T-helper 1 cell treated with Interleukin-12 subunit alpha and Interleukin-12 subunit beta and Interleukin-4 antibody, amounts not matched to agents 30 ng/mL and 1 ng/mL, for 36 hours (primary cell): Measurements from ENCODE around the gene SLC22A23. TPM values are rescaled to one million over a fixed set of nuclear protein-coding genes. Genes with fewer than 3 reads are reported as not detected.

Source experiments
- intact Hi-C: fragments of 100-400 bp; cut with micrococcal nuclease; formaldehyde crosslinking; loops from one replicate; pipeline ENCODE4 v1.15.1; 2024
- total RNA-seq: library from RNA; stranded (reverse); gene quantifications from 2 replicates; pipeline ENCODE4 v1.2.3, GENCODE V29; 2022

The SLC22A23 gene
- total RNA-seq, 1 donor from 2014 or later, result 0.42 TPM

- intact Hi-C loops, result no loop called here
These were observed 9.8 kb downstream of the SLC22A23 start for GRCh38 chr6:3447005-3447404.

GRCh38 chr6:3446184-3446583 lies 10.7 kb downstream of the SLC22A23 start:
- intact Hi-C loops, result no loop called here

- intact Hi-C loops, result no loop called here
These were observed 12.4 kb downstream of the SLC22A23 start for GRCh38 chr6:3444276-3445088.

GRCh38 chr6:3443221-3443515 lies 13.7 kb downstream of the SLC22A23 start:
- intact Hi-C loops, result no loop called here

DNA sequence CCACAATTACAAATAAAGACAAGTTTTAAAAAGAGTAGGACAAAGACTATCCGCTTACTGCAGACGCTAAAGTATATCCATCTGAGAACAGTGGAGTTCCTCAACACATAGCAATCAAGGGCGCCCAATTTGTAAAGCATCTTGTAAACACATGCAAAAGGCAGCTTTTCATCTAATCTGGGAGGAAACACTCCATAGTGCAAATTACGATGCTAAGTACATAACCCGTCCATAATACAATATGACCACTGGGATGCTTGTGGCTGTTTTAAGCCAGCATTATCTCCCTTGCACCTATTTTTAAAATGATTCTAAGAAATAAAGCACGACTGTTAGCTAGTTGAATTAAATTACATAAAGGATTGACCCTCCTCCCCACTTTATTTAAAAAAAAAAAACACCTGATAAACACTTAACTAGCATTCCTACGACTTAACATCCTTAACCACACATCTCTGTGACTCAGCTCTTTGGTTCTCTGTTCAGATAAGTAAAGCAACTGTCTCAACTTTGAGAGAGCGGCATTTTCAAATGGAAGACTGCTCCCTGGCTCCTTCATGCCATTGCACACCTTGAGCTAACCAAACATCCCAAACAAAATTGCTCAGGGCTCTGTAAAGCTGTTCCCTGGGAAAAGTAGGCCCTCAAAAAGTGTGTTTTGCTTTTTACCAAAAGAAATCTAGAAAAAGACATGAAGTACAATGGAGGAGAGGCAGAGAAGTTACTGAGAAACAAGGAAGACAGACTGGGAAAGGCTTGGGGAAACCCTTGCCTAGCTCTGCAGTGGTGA lies 14.2 kb downstream of the SLC22A23 start:
- intact Hi-C loops, result no loop called here

GRCh38 chr6:3440911-3441310 lies 15.9 kb downstream of the SLC22A23 start:
- intact Hi-C loops, result no loop called here

DNA sequence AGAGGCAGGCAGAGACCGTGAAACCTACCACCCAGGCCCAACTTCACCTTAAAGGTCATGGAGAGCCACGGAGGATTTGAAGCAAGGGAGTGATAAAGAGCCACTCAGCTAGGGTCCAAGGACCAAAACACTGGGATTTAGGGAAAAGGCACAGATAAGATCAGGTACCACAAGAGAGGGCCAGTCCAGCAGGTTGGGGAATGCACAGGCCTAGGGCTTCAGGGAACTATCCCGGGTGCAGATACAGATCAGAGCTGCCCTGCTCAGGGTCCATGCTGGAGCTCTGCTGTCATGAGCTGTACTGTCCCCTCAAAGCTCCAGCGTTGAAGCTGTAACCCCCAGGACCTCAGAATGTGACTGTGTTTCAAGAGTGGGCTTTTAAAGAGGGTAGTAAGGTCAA lies 16.9 kb downstream of the SLC22A23 start:
- intact Hi-C loops, result no loop called here

DNA sequence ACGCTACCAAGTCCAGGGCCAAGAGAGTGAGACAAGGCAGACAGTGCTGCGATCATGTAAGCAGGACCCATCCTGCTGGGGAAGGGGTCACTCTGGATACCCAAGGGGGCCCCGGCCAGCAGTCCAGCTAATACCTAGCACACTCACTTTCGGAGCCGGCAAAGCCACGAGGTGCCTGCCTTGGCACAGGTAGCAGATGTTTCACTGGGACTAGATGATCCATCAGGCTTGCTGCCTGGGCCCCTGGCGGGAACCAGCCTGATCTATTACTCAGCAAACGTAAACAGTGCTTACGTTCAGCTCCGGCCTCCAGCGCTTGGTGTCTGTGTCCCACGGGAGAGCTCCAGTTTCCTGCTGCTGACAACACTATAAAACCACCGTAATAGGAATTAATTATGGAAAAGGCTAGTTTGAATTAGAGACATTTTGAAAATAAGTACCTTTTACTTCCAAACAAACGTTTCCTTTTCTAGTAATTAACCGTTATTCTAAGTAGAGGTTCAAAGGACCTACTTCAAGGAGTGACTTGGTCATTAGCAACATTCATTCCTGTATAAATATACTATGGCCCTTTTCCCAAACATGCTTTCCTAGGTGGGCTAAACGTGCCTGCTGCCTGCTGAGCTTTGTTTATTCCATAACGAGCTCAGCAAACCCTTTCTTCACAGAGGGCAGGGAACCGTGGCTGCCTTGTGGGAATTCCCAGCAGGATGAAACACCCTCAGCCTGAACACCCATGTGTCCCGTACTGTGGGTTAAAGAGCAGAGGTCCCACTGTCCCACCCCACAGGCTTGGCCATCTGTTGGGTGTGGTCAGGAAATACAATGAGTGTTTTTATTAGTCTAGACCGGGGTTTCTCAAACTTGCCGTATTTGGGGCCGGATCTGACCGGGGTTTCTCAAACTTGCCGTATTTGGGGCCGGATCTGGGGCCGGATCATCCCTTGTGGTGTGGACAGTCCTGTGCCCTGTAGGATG lies 18.4 kb downstream of the SLC22A23 start:
- intact Hi-C loops, result no loop called here

GRCh38 chr6:3433005-3433404 lies 23.8 kb downstream of the SLC22A23 start:
- intact Hi-C loops, result no loop called here

- intact Hi-C loops, result no loop called here
These were observed 24.4 kb downstream of the SLC22A23 start for GRCh38 chr6:3432416-3432815.

GRCh38 chr6:3431994-3432393 lies 24.9 kb downstream of the SLC22A23 start:
- intact Hi-C loops, result no loop called here

- intact Hi-C loops, result no loop called here
These were observed 27.6 kb downstream of the SLC22A23 start for GRCh38 chr6:3429211-3429610.

DNA sequence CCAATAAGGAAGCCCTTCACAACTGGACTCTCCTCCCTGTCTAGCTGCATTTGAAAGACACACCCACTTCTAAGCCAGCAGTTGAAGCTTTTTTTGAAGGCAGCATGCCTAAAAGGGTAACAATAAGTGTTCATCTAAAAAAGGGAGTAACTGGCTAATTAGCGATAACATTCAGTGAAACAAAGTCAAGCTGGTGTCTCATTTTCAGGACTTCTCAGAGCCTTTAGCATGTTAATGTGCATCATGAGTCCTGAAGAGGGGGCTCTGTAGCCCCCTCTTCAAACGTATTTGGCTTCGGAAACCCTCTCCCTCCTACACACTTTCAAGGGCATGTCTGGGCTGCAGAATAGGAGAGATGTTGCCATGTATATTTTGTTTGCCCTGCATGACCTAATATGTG lies 28.1 kb downstream of the SLC22A23 start:
- intact Hi-C loops, result no loop called here

- intact Hi-C loops, result no loop called here
These were observed 28.6 kb downstream of the SLC22A23 start for GRCh38 chr6:3428247-3428646.

DNA sequence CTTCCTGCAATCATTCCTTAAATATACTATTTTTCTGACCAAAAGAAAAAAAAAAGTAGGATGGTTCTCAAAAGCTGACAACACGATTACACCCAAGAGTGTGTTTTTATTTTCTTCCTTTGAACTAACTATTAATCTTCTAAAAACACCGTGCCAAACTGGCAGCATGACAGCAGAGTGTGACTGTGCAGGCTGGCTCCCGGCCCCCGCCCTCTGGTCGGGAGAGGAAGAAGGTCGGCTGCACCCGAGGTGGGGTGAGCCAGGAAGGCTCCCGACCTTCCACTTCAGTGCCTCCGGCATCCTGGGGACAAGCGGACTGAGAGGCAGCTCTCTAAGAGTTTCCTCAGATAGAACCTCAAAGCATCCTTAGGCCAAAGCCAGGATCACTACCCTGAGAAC lies 29.2 kb downstream of the SLC22A23 start:
- intact Hi-C loops, result no loop called here

DNA sequence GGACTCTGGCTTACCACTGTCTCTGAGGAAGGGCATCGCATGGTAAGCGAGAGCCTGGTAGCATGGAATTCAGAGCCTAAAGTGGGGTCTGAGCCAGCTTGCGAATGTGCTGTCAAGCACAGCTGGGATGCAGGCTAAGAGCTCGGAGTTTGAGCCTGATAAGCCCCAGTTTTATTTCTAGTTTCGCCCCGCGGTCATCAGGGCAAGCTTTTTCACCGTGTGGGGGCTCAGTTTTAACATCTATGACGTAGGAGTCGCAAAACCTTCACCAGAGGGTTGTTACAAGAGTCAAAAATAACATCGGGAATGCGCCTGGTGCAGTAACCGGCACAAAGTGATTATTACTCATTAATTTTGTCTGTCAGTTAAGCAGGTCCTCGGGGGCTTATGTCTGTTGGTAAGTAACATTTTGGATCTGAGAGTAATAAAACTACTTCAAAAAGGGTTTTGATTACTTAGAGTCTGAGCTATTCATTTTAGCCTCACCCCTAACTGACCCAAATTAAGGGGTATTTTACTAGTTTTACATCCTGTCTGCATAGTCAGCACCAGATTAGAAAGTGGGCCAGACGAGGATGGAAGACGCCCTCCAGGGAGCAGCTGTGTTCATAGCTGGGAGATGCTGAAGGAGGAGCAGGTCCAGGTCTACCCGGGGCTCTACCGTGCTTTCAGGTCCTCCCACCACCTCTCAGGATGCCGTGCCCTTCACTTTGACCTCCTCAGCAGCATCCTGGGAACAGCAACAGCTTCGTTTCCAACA lies 29.7 kb downstream of the SLC22A23 start:
- intact Hi-C loops, result no loop called here

- intact Hi-C loops, result no loop called here
These were observed 30.5 kb downstream of the SLC22A23 start for GRCh38 chr6:3426091-3426926.

DNA sequence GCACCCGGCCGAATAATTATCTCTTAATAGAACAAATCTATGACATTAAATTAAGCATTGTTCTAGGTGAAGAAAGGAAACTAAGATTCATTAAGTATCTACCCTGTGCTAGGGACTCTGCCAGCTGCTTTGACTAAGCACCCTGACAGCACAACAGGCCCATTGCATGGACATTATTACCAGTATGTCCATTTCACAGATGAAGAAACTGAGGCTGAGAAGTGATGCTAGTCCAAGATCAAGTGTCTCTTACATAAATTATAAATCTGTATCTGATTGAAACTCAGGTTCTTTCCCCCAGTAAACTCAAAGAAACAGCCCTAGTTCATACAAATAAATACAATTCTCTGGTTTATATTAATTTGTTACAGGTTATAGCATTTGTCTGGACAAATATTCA lies 31.3 kb downstream of the SLC22A23 start:
- intact Hi-C loops, result no loop called here

- intact Hi-C loops, result no loop called here
These were observed 32.5 kb downstream of the SLC22A23 start for GRCh38 chr6:3424185-3424927.
